Inflammatory macrophage (primary cell): ENCODE results near the gene SAP30L.

Experiments used
- DNase-seq, 2 donors: peaks; one replicate each; pipeline ENCODE4 v3.0.0-alpha.2; 2020 to 2022

Gene SAP30L

GRCh38 chr5:154466147-154466546 lies 20.4 kb downstream of the SAP30L start:
- DNase-seq = no peak

GRCh38 chr5:154466671-154467070 lies 20.9 kb downstream of the SAP30L start:
- no peak for DNase-seq

- DNase-seq = peak; percentile 63 to 67
Observed at GRCh38 chr5:154467655-154468354, 22.0 kb downstream of the SAP30L start.

GRCh38 chr5:154470137-154470536 lies 24.3 kb downstream of the SAP30L start:
- no peak for DNase-seq

GRCh38 chr5:154470947-154471870 lies 25.4 kb downstream of the SAP30L start:
- DNase-seq = no peak

- no peak for DNase-seq
Observed at GRCh38 chr5:154472871-154473580, 27.2 kb downstream of the SAP30L start.

GRCh38 chr5:154473581-154474283 lies 27.9 kb downstream of the SAP30L start:
- no peak for DNase-seq

GRCh38 chr5:154474396-154475334 lies 28.9 kb downstream of the SAP30L start:
- DNase-seq = no peak

- no peak for DNase-seq
Observed at GRCh38 chr5:154475591-154476353, 30.0 kb downstream of the SAP30L start.

GRCh38 chr5:154476354-154477205 lies 30.8 kb downstream of the SAP30L start:
- no peak for DNase-seq

- DNase-seq = peak in 1 of 2 donors; percentile 40
Observed at GRCh38 chr5:154477382-154478223, 31.8 kb downstream of the SAP30L start.

- no peak for DNase-seq
Observed at GRCh38 chr5:154478224-154478565, 32.4 kb downstream of the SAP30L start, which contains the start of gene HAND1. TSS of gene HAND1 (minus strand) at chr5:154478227. CDS start at chr5:154478008, 219 bp downstream.

GRCh38 chr5:154478752-154479159 lies 33.0 kb downstream of the SAP30L start:
- DNase-seq = no peak

GRCh38 chr5:154479160-154479943 lies 33.6 kb downstream of the SAP30L start:
- DNase-seq = no peak

GRCh38 chr5:154479944-154480750 lies 34.4 kb downstream of the SAP30L start:
- DNase-seq = no peak

GRCh38 chr5:154480847-154481246 lies 35.0 kb downstream of the SAP30L start:
- no peak for DNase-seq
